ENCODE measurements around the gene SPPL2A. TPM values are rescaled to one million over a fixed set of nuclear protein-coding genes. Genes with fewer than 3 reads are reported as not detected.
A peak's percentile ranks its signal among the peaks of the same experiment; 100 is the strongest.

Gene SPPL2A
- total and polyA plus RNA-seq, 7 experiments from 2014 or later, result 40.6 to 100 (median 54.2) TPM

- H3K9me3 Mint-ChIP-seq, result no peaks in the 10 kb centered on the region
- no peaks in the 10 kb centered on the region for H3K4me1 ChIP-seq (ENCODE audit: control insufficient read depth in 2 of 2, insufficient read depth in 2 of 2, low read length in 2 of 2)
- ChIA-PET CTCF (no interaction called here), POLR2A (no interaction called here)
- H3K9me3 ChIP-seq (ENCODE audit: control insufficient read depth in 2 of 3, low read length in 3 of 3), result no peaks in the 10 kb centered on the region
- H3K27ac ChIP-seq (ENCODE audit: low read depth, low read length), result no peak overlapping the region
- DNase-seq (no peak), ATAC-seq (no peak)
- no peaks in the 10 kb centered on the region for H3K27me3 Mint-ChIP-seq
- H3K27ac Mint-ChIP-seq, result no peak overlapping the region
- H3K4me3 ChIP-seq (ENCODE audit: low read length), result no peak overlapping the region
- intact Hi-C loops (cut with micrococcal nuclease), result no loop called here
- H3K27me3 ChIP-seq (ENCODE audit: control insufficient read depth in 2 of 2, insufficient read depth in 2 of 2, low read length in 2 of 2), result no peaks in the 10 kb centered on the region
- peaks cover 0 to 4% (median 0%) of the 10 kb centered on the region in 5 donors for H3K36me3 Mint-ChIP-seq
- H3K4me1 Mint-ChIP-seq, result no peaks in the 10 kb centered on the region
- H3K4me3 Mint-ChIP-seq, result no peak overlapping the region
- no peaks in the 10 kb centered on the region for H3K36me3 ChIP-seq (ENCODE audit: control insufficient read depth in 2 of 3, insufficient read depth in 3 of 3, low read length in 3 of 3)
These were observed 25.4 kb upstream of the SPPL2A start for GRCh38 chr15:50790778-50791453.

- Histone ChIP-seq H3K4me3 (ENCODE audit: low read length) (no peak overlapping the region), H3K9me3 (ENCODE audit: control insufficient read depth in 2 of 3, low read length in 3 of 3) (no peaks in the 10 kb centered on the region), H3K4me1 (ENCODE audit: control insufficient read depth in 2 of 2, insufficient read depth in 2 of 2, low read length in 2 of 2) (no peaks in the 10 kb centered on the region), H3K27ac (ENCODE audit: low read depth, low read length) (no peak overlapping the region), H3K36me3 (ENCODE audit: control insufficient read depth in 2 of 3, insufficient read depth in 3 of 3, low read length in 3 of 3) (no peaks in the 10 kb centered on the region), H3K27me3 (ENCODE audit: control insufficient read depth in 2 of 2, insufficient read depth in 2 of 2, low read length in 2 of 2) (no peaks in the 10 kb centered on the region)
- intact Hi-C loops (cut with micrococcal nuclease), result no loop called here
- ATAC-seq (no peak), DNase-seq (no peak)
- Mint-ChIP-seq H3K27me3 (peaks cover 0 to 7% (median 0%) of the 10 kb centered on the region in 5 donors), H3K9me3 (no peaks in the 10 kb centered on the region), H3K4me3 (no peak overlapping the region), H3K36me3 (no peaks in the 10 kb centered on the region), H3K4me1 (no peaks in the 10 kb centered on the region), H3K27ac (no peak overlapping the region)
- ChIA-PET POLR2A (no interaction called here), CTCF (no interaction called here)
These were observed 21.4 kb upstream of the SPPL2A start for GRCh38 chr15:50786871-50787270.

GRCh38 chr15:50786438-50786837, 20.9 kb upstream of the SPPL2A start:
- Mint-ChIP-seq H3K36me3 (no peaks in the 10 kb centered on the region), H3K4me1 (no peaks in the 10 kb centered on the region), H3K9me3 (no peaks in the 10 kb centered on the region), H3K4me3 (no peak overlapping the region), H3K27me3 (peaks cover 0 to 7% (median 0%) of the 10 kb centered on the region in 5 donors), H3K27ac (no peak overlapping the region)
- intact Hi-C loops (cut with micrococcal nuclease), result no loop called here
- Histone ChIP-seq H3K27me3 (ENCODE audit: control insufficient read depth in 2 of 2, insufficient read depth in 2 of 2, low read length in 2 of 2) (no peaks in the 10 kb centered on the region), H3K27ac (ENCODE audit: low read depth, low read length) (no peak overlapping the region), H3K36me3 (ENCODE audit: control insufficient read depth in 2 of 3, insufficient read depth in 3 of 3, low read length in 3 of 3) (no peaks in the 10 kb centered on the region), H3K4me1 (ENCODE audit: control insufficient read depth in 2 of 2, insufficient read depth in 2 of 2, low read length in 2 of 2) (no peaks in the 10 kb centered on the region), H3K4me3 (ENCODE audit: low read length) (no peak overlapping the region), H3K9me3 (ENCODE audit: control insufficient read depth in 2 of 3, low read length in 3 of 3) (no peaks in the 10 kb centered on the region)
- CTCF ChIA-PET, result no interaction called here
- DNase-seq (no peak), ATAC-seq (no peak)
- POLR2A ChIA-PET, result no interaction called here

- Mint-ChIP-seq H3K9me3 (no peaks in the 10 kb centered on the region), H3K27ac (no peak overlapping the region), H3K4me1 (no peaks in the 10 kb centered on the region), H3K36me3 (no peaks in the 10 kb centered on the region), H3K27me3 (peaks cover 0 to 7% (median 0%) of the 10 kb centered on the region in 5 donors), H3K4me3 (no peak overlapping the region)
- CTCF ChIA-PET, result no interaction called here
- Histone ChIP-seq H3K27ac (ENCODE audit: low read depth, low read length) (no peak overlapping the region), H3K9me3 (ENCODE audit: control insufficient read depth in 2 of 3, low read length in 3 of 3) (no peaks in the 10 kb centered on the region), H3K4me3 (ENCODE audit: low read length) (no peak overlapping the region), H3K27me3 (ENCODE audit: control insufficient read depth in 2 of 2, insufficient read depth in 2 of 2, low read length in 2 of 2) (no peaks in the 10 kb centered on the region), H3K36me3 (ENCODE audit: control insufficient read depth in 2 of 3, insufficient read depth in 3 of 3, low read length in 3 of 3) (no peaks in the 10 kb centered on the region), H3K4me1 (ENCODE audit: control insufficient read depth in 2 of 2, insufficient read depth in 2 of 2, low read length in 2 of 2) (no peaks in the 10 kb centered on the region)
- intact Hi-C loops (cut with micrococcal nuclease), result no loop called here
- POLR2A ChIA-PET, result no interaction called here
- no peak for DNase-seq
- no peak for ATAC-seq
These were observed 18.4 kb upstream of the SPPL2A start for GRCh38 chr15:50783895-50784294.

- H3K4me3 Mint-ChIP-seq, result no peak overlapping the region
- intact Hi-C loops (cut with micrococcal nuclease), result no loop called here
- ChIA-PET CTCF (no interaction called here), POLR2A (no interaction called here)
- no peaks in the 10 kb centered on the region for H3K36me3 Mint-ChIP-seq
- no peaks in the 10 kb centered on the region for H3K4me1 ChIP-seq (ENCODE audit: control insufficient read depth in 2 of 2, insufficient read depth in 2 of 2, low read length in 2 of 2)
- H3K9me3 ChIP-seq (ENCODE audit: control insufficient read depth in 2 of 3, low read length in 3 of 3), result no peaks in the 10 kb centered on the region
- no peak for ATAC-seq
- no peaks in the 10 kb centered on the region for H3K4me1 Mint-ChIP-seq
- no peaks in the 10 kb centered on the region for H3K27me3 ChIP-seq (ENCODE audit: control insufficient read depth in 2 of 2, insufficient read depth in 2 of 2, low read length in 2 of 2)
- H3K4me3 ChIP-seq (ENCODE audit: low read length), result no peak overlapping the region
- H3K27ac ChIP-seq (ENCODE audit: low read depth, low read length), result no peak overlapping the region
- no peaks in the 10 kb centered on the region for H3K9me3 Mint-ChIP-seq
- no peaks in the 10 kb centered on the region for H3K36me3 ChIP-seq (ENCODE audit: control insufficient read depth in 2 of 3, insufficient read depth in 3 of 3, low read length in 3 of 3)
- H3K27ac Mint-ChIP-seq, result no peak overlapping the region
- peaks cover 0 to 7% (median 0%) of the 10 kb centered on the region in 5 donors for H3K27me3 Mint-ChIP-seq
- no peak for DNase-seq
These were observed 17.9 kb upstream of the SPPL2A start for GRCh38 chr15:50783411-50783810.

- ATAC-seq (no peak), DNase-seq (no peak)
- Mint-ChIP-seq H3K36me3 (no peaks in the 10 kb centered on the region), H3K4me1 (peaks cover 0 to 11% (median 6%) of the 10 kb centered on the region in 7 donors), H3K27ac (peak overlapping the region in 1 of 9 donors; percentile 17), H3K4me3 (no peak overlapping the region), H3K27me3 (no peaks in the 10 kb centered on the region), H3K9me3 (peaks cover 0 to 3% (median 0%) of the 10 kb centered on the region in 11 donors)
- POLR2A ChIA-PET, result no interaction called here
- H3K9me3 ChIP-seq (ENCODE audit: control insufficient read depth in 2 of 3, low read length in 3 of 3), result no peaks in the 10 kb centered on the region
- no peaks in the 10 kb centered on the region for H3K27me3 ChIP-seq (ENCODE audit: control insufficient read depth in 2 of 2, insufficient read depth in 2 of 2, low read length in 2 of 2)
- H3K4me1 ChIP-seq (ENCODE audit: control insufficient read depth in 2 of 2, insufficient read depth in 2 of 2, low read length in 2 of 2), result no peaks in the 10 kb centered on the region
- no peaks in the 10 kb centered on the region for H3K36me3 ChIP-seq (ENCODE audit: control insufficient read depth in 2 of 3, insufficient read depth in 3 of 3, low read length in 3 of 3)
- H3K4me3 ChIP-seq (ENCODE audit: low read length), result no peak overlapping the region
- H3K27ac ChIP-seq (ENCODE audit: low read depth, low read length), result no peak overlapping the region
- CTCF ChIA-PET, result no interaction called here
- intact Hi-C loops (cut with micrococcal nuclease), result no loop called here
These were observed 12.6 kb upstream of the SPPL2A start for GRCh38 chr15:50778086-50778485.

GRCh38 chr15:50777042-50777441, 11.5 kb upstream of the SPPL2A start:
- Histone ChIP-seq H3K4me1 (ENCODE audit: control insufficient read depth in 2 of 2, insufficient read depth in 2 of 2, low read length in 2 of 2) (no peaks in the 10 kb centered on the region), H3K4me3 (ENCODE audit: low read length) (no peak overlapping the region), H3K36me3 (ENCODE audit: control insufficient read depth in 2 of 3, insufficient read depth in 3 of 3, low read length in 3 of 3) (no peaks in the 10 kb centered on the region), H3K9me3 (ENCODE audit: control insufficient read depth in 2 of 3, low read length in 3 of 3) (no peaks in the 10 kb centered on the region), H3K27me3 (ENCODE audit: control insufficient read depth in 2 of 2, insufficient read depth in 2 of 2, low read length in 2 of 2) (no peaks in the 10 kb centered on the region), H3K27ac (ENCODE audit: low read depth, low read length) (no peak overlapping the region)
- Mint-ChIP-seq H3K9me3 (peaks cover 0 to 3% (median 0%) of the 10 kb centered on the region in 11 donors), H3K4me3 (no peak overlapping the region), H3K27me3 (no peaks in the 10 kb centered on the region), H3K4me1 (peaks cover 0 to 11% (median 6%) of the 10 kb centered on the region in 7 donors), H3K27ac (no peak overlapping the region), H3K36me3 (no peaks in the 10 kb centered on the region)
- ATAC-seq (no peak), DNase-seq (no peak)
- ChIA-PET POLR2A (no interaction called here), CTCF (no interaction called here)
- intact Hi-C loops (cut with micrococcal nuclease), result no loop called here

Data from naive thymus-derived CD4-positive, alpha-beta T cell (primary cell).